ENCODE measurements around the gene GPR142. TPM values are rescaled to one million over a fixed set of nuclear protein-coding genes. Genes with fewer than 3 reads are reported as not detected.

GPR142 gene
- total RNA-seq, 4 donors from 2014 or later, result 0.39 to 0.83 (median 0.40) TPM; not detected in 1

- peaks cover 0 to 50% (median 0%) of the 10 kb centered on the region in 4 donors for H3K27me3 ChIP-seq
- H3K27ac ChIP-seq (replicated peaks in 1 of 4), result no peak overlapping the region
- H3K4me1 ChIP-seq, result peaks cover 0 to 24% (median 15%) of the 10 kb centered on the region in 4 donors
- H3K4me3 ChIP-seq, result no peak overlapping the region
- WGBS, result 80% methylated on average over 4 of the region's 9 CpGs
- intact Hi-C loops (cut with DNase I), result no loop called here
- DNase-seq (ENCODE audit: extremely low spot score), result no peak
- no peak for TF ChIP-seq POLR2A (IDR thresholded peaks at IDR 0.05; ENCODE audit: low read depth)
- no peak for TF ChIP-seq POLR2AphosphoS5 (IDR thresholded peaks at IDR 0.05)
- TF ChIP-seq, protein P1, sequence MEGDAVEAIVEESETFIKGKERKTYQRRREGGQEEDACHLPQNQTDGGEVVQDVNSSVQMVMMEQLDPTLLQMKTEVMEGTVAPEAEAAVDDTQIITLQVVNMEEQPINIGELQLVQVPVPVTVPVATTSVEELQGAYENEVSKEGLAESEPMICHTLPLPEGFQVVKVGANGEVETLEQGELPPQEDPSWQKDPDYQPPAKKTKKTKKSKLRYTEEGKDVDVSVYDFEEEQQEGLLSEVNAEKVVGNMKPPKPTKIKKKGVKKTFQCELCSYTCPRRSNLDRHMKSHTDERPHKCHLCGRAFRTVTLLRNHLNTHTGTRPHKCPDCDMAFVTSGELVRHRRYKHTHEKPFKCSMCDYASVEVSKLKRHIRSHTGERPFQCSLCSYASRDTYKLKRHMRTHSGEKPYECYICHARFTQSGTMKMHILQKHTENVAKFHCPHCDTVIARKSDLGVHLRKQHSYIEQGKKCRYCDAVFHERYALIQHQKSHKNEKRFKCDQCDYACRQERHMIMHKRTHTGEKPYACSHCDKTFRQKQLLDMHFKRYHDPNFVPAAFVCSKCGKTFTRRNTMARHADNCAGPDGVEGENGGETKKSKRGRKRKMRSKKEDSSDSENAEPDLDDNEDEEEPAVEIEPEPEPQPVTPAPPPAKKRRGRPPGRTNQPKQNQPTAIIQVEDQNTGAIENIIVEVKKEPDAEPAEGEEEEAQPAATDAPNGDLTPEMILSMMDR (IDR thresholded peaks at IDR 0.05), result no peak
- TF ChIP-seq EP300 (IDR thresholded peaks at IDR 0.05), result no peak
- no peaks in the 10 kb centered on the region for H3K36me3 ChIP-seq
- no peaks in the 10 kb centered on the region for H3K9me3 ChIP-seq
These were observed 5.1 kb downstream of the GPR142 start for GRCh38 chr17:74372426-74372825.

DNA sequence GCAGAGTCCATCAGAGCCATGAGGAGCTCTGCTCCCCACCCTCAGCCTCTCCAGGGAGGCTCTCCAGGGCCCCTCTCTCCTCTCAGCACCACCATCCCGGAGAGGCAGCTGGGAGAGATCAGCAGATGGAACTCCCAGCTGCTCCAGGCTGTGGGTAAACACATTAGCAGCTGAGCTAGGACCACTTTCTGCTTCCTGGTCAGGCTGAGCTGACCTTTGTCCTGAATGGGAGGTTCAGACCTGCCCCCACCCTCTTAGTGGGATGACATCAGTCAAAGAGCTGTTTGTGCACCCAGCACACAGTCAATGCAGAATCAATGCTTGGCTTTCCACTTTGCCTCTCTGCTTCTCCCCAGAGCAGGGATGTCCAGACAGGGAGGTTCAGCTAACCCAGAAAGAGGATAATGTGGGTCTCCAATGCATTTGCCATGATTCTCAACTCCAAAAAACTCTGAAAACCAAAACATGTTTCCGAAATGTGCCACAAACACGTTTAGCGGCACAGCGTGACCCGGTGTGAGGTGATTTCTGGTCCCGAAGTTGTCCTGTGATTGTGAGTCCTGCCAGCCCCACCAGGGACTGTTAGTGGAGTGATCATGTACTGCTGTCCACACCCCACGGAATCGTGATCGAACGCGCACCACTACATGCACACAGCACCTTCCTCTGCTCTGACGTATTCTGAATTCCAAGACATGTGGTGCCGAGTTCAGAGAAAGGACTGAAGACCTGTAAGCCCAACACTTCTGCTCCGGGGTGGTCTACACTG lies 6.7 kb downstream of the GPR142 start:
- intact Hi-C loops (cut with DNase I), result no loop called here
- H3K27ac ChIP-seq (replicated peaks in 1 of 4), result peak overlapping the region in 1 of 4 donors; percentile 57

GRCh38 chr17:74374858-74375257 lies 7.6 kb downstream of the GPR142 start:
- Histone ChIP-seq H3K27me3 (peaks cover 0 to 27% (median 0%) of the 10 kb centered on the region in 4 donors), H3K4me3 (no peak overlapping the region), H3K4me1 (peaks cover 8 to 18% (median 9%) of the 10 kb centered on the region in 4 donors), H3K36me3 (no peaks in the 10 kb centered on the region), H3K9me3 (no peaks in the 10 kb centered on the region), H3K27ac (replicated peaks in 1 of 4) (no peak overlapping the region)
- DNase-seq (ENCODE audit: extremely low spot score), result no peak
- intact Hi-C loops (cut with DNase I), result no loop called here
- 88% methylated on average over 3 of the region's 3 CpGs for WGBS
- TF ChIP-seq, protein P1 (IDR thresholded peaks at IDR 0.05), result no peak
- no peak for TF ChIP-seq POLR2AphosphoS5 (IDR thresholded peaks at IDR 0.05)
- no peak for TF ChIP-seq EP300 (IDR thresholded peaks at IDR 0.05)
- no peak for TF ChIP-seq POLR2A (IDR thresholded peaks at IDR 0.05; ENCODE audit: low read depth)

More for the DNA sequence above, 6.7 kb downstream of the GPR142 start:
- peaks cover 0 to 35% (median 0%) of the 10 kb centered on the region in 4 donors for H3K27me3 ChIP-seq
- H3K4me3 ChIP-seq, result no peak overlapping the region
- WGBS, result 85% methylated on average over 15 of the region's 15 CpGs
- no peaks in the 10 kb centered on the region for H3K9me3 ChIP-seq
- peaks cover under 1 to 12% (median 5%) of the 10 kb centered on the region in 4 donors for H3K4me1 ChIP-seq
- no peak for DNase-seq (ENCODE audit: extremely low spot score)
- no peaks in the 10 kb centered on the region for H3K36me3 ChIP-seq
- TF ChIP-seq, protein P1 (IDR thresholded peaks at IDR 0.05), result no peak
- TF ChIP-seq POLR2AphosphoS5 (IDR thresholded peaks at IDR 0.05) (no peak), EP300 (IDR thresholded peaks at IDR 0.05) (no peak), POLR2A (IDR thresholded peaks at IDR 0.05; ENCODE audit: low read depth) (no peak)

GRCh38 chr17:74379495-74380085 lies 12.3 kb downstream of the GPR142 start:
- Histone ChIP-seq H3K27me3 (no peaks in the 10 kb centered on the region), H3K4me3 (peak overlapping the region; percentile 15 to 25 (median 22)), H3K27ac (replicated peaks in 1 of 4) (peak overlapping the region in 3 of 4 donors; percentile 10 to 53 (median 48)), H3K4me1 (peaks cover 15 to 19% (median 16%) of the 10 kb centered on the region in 4 donors), H3K9me3 (no peaks in the 10 kb centered on the region), H3K36me3 (no peaks in the 10 kb centered on the region)
- peak; percentile 97 for DNase-seq (ENCODE audit: extremely low spot score)
- no peak for TF ChIP-seq EP300 (IDR thresholded peaks at IDR 0.05)
- TF ChIP-seq, protein P1 (IDR thresholded peaks at IDR 0.05), result peak; percentile 95 to 97 (median 95)
- TF ChIP-seq POLR2AphosphoS5 (IDR thresholded peaks at IDR 0.05), result no peak
- TF ChIP-seq POLR2A (IDR thresholded peaks at IDR 0.05; ENCODE audit: low read depth), result no peak
- intact Hi-C loops (cut with DNase I), result loop anchor here (1.0 to 5.0 kb wide), 2 partner anchors 48 to 78 kb away; no protein-coding TSS in a partner anchor
- 19% methylated on average over 18 of the region's 20 CpGs for WGBS

All from esophagus muscularis mucosa (tissue), 4 donors.